D721Med (cell line): ENCODE results near the gene ZNF43.
"Not testable (repeated sequence)": the region's sequence is repeated elsewhere in the genome, so short reads cannot be mapped to it uniquely, and the experiment has no call there.

Experiments used
- DNase-seq: peaks from one replicate; pipeline ENCODE4 v3.0.0; 2011; ENCODE audit warnings: low spot score; ENCODE audit not compliant: insufficient read length
- FAIRE-seq: peaks from 2 replicates; lab custom pipeline; 2011; peaks lifted over from hg19 to GRCh38; lab: Jason Lieb, UNC
- TF ChIP-seq, protein P1 (sequence below): IDR thresholded peaks from 2 replicates; pipeline ENCODE4 v1.5.1; 2012; ENCODE audit warnings: mild to moderate bottlenecking, control low read depth; ENCODE audit not compliant: insufficient read depth; ENCODE audit errors: missing control alignments

The ZNF43 gene

GRCh38 chr19:21839976-21840375, 4.0 kb upstream of the ZNF43 start:
- FAIRE-seq: no peak
- DNase-seq: no peak
- TF ChIP-seq, protein P1, sequence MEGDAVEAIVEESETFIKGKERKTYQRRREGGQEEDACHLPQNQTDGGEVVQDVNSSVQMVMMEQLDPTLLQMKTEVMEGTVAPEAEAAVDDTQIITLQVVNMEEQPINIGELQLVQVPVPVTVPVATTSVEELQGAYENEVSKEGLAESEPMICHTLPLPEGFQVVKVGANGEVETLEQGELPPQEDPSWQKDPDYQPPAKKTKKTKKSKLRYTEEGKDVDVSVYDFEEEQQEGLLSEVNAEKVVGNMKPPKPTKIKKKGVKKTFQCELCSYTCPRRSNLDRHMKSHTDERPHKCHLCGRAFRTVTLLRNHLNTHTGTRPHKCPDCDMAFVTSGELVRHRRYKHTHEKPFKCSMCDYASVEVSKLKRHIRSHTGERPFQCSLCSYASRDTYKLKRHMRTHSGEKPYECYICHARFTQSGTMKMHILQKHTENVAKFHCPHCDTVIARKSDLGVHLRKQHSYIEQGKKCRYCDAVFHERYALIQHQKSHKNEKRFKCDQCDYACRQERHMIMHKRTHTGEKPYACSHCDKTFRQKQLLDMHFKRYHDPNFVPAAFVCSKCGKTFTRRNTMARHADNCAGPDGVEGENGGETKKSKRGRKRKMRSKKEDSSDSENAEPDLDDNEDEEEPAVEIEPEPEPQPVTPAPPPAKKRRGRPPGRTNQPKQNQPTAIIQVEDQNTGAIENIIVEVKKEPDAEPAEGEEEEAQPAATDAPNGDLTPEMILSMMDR: no peak

GRCh38 chr19:21838646-21839045, 2.7 kb upstream of the ZNF43 start:
- FAIRE-seq: no peak
- no peak for DNase-seq
- TF ChIP-seq, protein P1: no peak

DNA sequence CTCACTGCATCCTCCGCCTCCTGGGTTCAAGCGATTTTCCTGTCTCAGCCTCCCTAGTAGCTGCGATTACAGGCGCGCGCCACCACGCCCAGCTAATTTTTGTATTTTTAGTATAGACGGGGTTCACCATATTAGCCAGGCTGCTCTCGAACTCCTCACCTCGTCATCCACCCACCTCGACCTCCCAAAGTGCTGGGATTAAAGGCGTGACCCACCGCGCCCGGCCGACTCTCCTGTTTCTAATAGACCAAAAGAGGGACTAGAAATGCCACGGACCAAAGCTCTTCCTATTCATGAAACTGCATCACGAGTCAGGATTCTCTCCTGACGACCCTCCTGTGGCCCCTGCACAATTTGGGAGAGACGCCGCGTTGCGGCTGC, 563 bp downstream of the ZNF43 start:
- TF ChIP-seq, protein P1: no peak
- FAIRE-seq: no peak
- no peak for DNase-seq

DNA sequence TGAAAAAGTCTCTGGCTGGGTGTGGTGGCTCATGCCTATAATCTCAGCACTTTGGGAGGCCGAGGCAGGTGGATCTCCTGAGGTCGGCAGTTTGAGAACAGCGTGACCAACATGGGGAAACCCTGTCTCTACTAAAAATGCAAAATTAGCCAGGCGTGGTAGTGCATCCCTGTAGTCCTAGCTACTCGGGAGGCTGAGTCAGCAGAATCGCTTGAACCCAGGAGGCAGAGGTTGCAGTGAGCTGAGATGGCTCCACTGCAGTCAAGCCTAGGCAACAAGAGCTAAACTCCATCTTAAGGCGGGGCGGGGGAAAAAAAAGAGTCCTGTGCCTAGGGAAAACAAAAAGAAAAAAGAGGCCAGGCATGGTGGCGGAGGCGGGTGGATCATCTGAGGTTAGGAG, 2.2 kb downstream of the ZNF43 start:
- TF ChIP-seq, protein P1: no peak
- FAIRE-seq (no peak), DNase-seq (no peak)

GRCh38 chr19:21824679-21825078, 11.3 kb downstream of the ZNF43 start:
- FAIRE-seq: no peak
- no peak for DNase-seq
- TF ChIP-seq, protein P1: no peak

DNA sequence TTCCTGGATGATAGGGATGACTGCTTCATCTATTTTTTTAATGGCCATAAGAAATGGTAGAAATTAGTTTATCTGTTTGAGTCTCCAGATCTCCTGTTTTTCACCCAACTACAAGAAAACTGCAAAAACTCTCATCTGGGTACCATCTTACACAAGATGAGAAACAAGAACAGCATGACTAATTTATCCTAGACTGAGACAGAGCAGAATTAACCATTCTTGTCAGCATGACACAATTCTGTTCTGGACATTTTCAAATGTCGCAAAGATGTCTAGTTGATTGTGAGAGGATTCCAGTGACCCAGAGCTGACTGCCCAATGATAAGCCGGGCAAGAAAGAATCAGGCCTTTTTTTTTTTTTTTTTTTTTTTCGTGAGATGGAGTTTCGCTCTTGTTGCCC, 12.8 kb downstream of the ZNF43 start:
- TF ChIP-seq, protein P1: no peak
- FAIRE-seq: no peak

DNA sequence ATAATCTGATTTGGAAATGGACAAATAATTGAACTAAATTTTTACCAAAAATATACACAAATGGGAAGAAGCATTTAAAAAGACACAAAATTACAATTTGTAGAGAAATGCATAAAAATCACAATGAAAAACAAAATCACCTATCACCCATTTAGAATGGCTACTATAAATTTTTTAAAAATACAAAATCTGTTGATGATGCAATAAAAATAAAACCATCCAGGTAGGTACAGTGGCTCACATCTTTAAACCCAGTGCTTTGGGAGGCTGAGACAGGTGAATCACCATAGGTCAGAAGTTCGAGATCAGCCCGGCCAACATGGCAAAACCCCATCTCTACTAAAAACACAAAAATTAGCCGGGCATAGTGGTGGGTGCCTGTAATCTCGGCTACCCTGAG, 23.5 kb downstream of the ZNF43 start:
- FAIRE-seq (no peak), DNase-seq (no peak)
- TF ChIP-seq, protein P1: no peak

More for the DNA sequence above, 12.8 kb downstream of the ZNF43 start:
- no peak for DNase-seq

- FAIRE-seq, DNase-seq: not testable (repeated sequence)
Measured at GRCh38 chr19:21808400-21809000, 27.5 kb downstream of the ZNF43 start.
